Measurements from ENCODE around the gene FIGN.

The FIGN gene

DNA sequence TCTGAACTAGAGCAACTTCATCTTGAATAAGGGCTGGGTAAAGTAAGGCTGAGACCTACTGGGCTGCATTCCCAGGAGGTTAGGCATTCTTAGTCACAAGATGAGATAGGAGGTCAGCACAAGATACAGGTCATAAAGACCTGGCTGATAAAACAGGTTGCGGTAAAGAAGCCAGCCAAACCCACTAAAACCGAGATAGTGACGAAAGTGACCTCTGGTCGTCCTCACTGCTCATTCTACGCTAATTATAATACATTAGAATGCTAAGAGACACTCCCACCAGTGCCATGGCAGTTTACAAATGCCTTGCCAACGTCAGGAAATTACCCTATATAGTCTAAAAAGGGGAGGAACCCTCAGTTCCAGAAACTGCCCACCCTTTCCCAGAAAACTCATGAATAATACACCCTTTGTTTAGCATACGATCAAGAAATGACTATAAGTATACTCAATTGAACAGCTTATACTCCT, 109.1 kb downstream of the FIGN start:
- DNase-seq (ENCODE audit: extremely low read depth, insufficient read length) = no peak
- Histone ChIP-seq H3K36me3 (ENCODE audit: control insufficient read depth, insufficient read depth, low read length) (no peaks in the 10 kb centered on the region), H3K27me3 (replicated peaks; ENCODE audit: control insufficient read depth, insufficient read depth, low read length) (no peaks in the 10 kb centered on the region), H3K4me3 (replicated peaks; ENCODE audit: low read depth, low read length) (no peak overlapping the region)
- TF ChIP-seq, protein P1, sequence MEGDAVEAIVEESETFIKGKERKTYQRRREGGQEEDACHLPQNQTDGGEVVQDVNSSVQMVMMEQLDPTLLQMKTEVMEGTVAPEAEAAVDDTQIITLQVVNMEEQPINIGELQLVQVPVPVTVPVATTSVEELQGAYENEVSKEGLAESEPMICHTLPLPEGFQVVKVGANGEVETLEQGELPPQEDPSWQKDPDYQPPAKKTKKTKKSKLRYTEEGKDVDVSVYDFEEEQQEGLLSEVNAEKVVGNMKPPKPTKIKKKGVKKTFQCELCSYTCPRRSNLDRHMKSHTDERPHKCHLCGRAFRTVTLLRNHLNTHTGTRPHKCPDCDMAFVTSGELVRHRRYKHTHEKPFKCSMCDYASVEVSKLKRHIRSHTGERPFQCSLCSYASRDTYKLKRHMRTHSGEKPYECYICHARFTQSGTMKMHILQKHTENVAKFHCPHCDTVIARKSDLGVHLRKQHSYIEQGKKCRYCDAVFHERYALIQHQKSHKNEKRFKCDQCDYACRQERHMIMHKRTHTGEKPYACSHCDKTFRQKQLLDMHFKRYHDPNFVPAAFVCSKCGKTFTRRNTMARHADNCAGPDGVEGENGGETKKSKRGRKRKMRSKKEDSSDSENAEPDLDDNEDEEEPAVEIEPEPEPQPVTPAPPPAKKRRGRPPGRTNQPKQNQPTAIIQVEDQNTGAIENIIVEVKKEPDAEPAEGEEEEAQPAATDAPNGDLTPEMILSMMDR (IDR thresholded peaks at IDR 0.05; ENCODE audit: insufficient read depth, low read length, poor library complexity, severe bottlenecking) = no peak

- TF ChIP-seq, protein P1 (IDR thresholded peaks at IDR 0.05; ENCODE audit: insufficient read depth, low read length, poor library complexity, severe bottlenecking) = no peak
- no peaks in the 10 kb centered on the region for H3K27me3 ChIP-seq (replicated peaks; ENCODE audit: control insufficient read depth, insufficient read depth, low read length)
- no peaks in the 10 kb centered on the region for H3K36me3 ChIP-seq (ENCODE audit: control insufficient read depth, insufficient read depth, low read length)
- DNase-seq (ENCODE audit: extremely low read depth, insufficient read length) = no peak
- no peak overlapping the region for H3K4me3 ChIP-seq (replicated peaks; ENCODE audit: low read depth, low read length)
Measured at GRCh38 chr2:163626208-163626607, 109.6 kb downstream of the FIGN start.

- Histone ChIP-seq H3K4me3 (replicated peaks; ENCODE audit: low read depth, low read length) (no peak overlapping the region), H3K36me3 (ENCODE audit: control insufficient read depth, insufficient read depth, low read length) (no peaks in the 10 kb centered on the region), H3K27me3 (replicated peaks; ENCODE audit: control insufficient read depth, insufficient read depth, low read length) (no peaks in the 10 kb centered on the region)
- TF ChIP-seq, protein P1 (IDR thresholded peaks at IDR 0.05; ENCODE audit: insufficient read depth, low read length, poor library complexity, severe bottlenecking) = no peak
- DNase-seq (ENCODE audit: extremely low read depth, insufficient read length) = no peak
Measured at GRCh38 chr2:163625632-163626031, 110.2 kb downstream of the FIGN start.

- Histone ChIP-seq H3K36me3 (ENCODE audit: control insufficient read depth, insufficient read depth, low read length) (no peaks in the 10 kb centered on the region), H3K27me3 (replicated peaks; ENCODE audit: control insufficient read depth, insufficient read depth, low read length) (no peaks in the 10 kb centered on the region), H3K4me3 (replicated peaks; ENCODE audit: low read depth, low read length) (no peak overlapping the region)
- TF ChIP-seq, protein P1 (IDR thresholded peaks at IDR 0.05; ENCODE audit: insufficient read depth, low read length, poor library complexity, severe bottlenecking) = no peak
- no peak for DNase-seq (ENCODE audit: extremely low read depth, insufficient read length)
Measured at GRCh38 chr2:163621445-163622004, 114.3 kb downstream of the FIGN start.

DNA sequence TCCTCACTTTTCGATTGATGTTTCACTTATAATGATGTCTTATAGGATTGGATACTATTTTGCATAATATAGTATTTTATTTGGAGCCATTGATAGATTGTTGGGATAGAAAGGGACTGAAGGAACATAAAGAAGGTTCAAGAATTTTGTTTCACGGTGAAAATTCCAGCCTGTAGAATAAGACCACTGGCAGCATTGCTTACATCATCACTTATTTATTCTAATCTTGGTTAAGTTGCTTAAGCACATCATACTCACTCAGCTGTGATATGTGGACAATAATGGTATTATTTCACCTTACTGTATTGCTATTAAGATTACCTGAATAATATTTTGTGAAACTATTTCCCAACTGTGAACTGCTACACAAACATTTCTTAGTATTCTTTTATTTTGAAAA, 118.3 kb downstream of the FIGN start:
- no peak for DNase-seq (ENCODE audit: extremely low read depth, insufficient read length)
- H3K36me3 ChIP-seq (ENCODE audit: control insufficient read depth, insufficient read depth, low read length) = no peaks in the 10 kb centered on the region
- no peaks in the 10 kb centered on the region for H3K27me3 ChIP-seq (replicated peaks; ENCODE audit: control insufficient read depth, insufficient read depth, low read length)
- TF ChIP-seq, protein P1 (IDR thresholded peaks at IDR 0.05; ENCODE audit: insufficient read depth, low read length, poor library complexity, severe bottlenecking) = no peak
- H3K4me3 ChIP-seq (replicated peaks; ENCODE audit: low read depth, low read length) = no peak overlapping the region

DNA sequence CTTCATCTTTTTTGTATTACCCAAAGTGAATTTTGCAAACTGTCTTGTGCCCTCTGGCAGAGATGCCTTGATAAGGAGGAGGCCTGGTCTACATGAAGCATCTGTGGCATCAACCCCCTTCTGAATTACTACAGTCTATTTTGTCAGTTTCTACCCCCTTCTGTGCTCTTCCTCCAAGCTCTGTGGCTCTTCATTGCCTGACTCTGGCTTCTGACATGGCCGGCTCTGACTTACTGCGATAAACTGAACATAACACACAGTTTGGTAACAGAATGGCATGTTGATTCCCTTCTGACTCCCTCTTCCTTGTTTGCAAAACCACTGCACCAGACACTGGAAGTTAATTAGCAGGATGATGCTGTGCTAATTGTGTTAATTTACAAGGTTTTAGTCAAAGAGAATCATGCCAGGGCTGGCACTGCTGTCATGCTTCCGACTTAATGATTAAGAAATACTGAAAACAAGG, 122.5 kb downstream of the FIGN start:
- Histone ChIP-seq H3K4me3 (replicated peaks; ENCODE audit: low read depth, low read length) (no peak overlapping the region), H3K36me3 (ENCODE audit: control insufficient read depth, insufficient read depth, low read length) (no peaks in the 10 kb centered on the region), H3K27me3 (replicated peaks; ENCODE audit: control insufficient read depth, insufficient read depth, low read length) (no peaks in the 10 kb centered on the region)
- TF ChIP-seq, protein P1 (IDR thresholded peaks at IDR 0.05; ENCODE audit: insufficient read depth, low read length, poor library complexity, severe bottlenecking) = no peak
- DNase-seq (ENCODE audit: extremely low read depth, insufficient read length) = no peak

Data from GM06990 (cell line).